ENCODE data around the gene HLF. TPM values are rescaled to one million over a fixed set of nuclear protein-coding genes. Genes with fewer than 3 reads are reported as not detected.

The HLF gene
- total and polyA plus RNA-seq, 10 of the 15 experiments (the other 5 are each of a cell fraction or from before 2014, with no cell fraction given): 0.01 to 0.33 (median 0.20) TPM; not detected in 3

GRCh38 chr17:55264278-55264644, 499 bp upstream of the HLF start:
- RAD21 ChIA-PET (ENCODE audit: unreplicated experiment): no interaction called here
- POLR2A ChIA-PET: interaction anchor here (0.8 kb wide), 1 partner anchor 93 kb away, joined by 4 read pairs; no protein-coding TSS in a partner anchor
- no peak overlapping the region for H3K27ac ChIP-seq (ENCODE audit: control insufficient read depth, insufficient read depth)
- peaks cover 11 to 19% of the 10 kb centered on the region in 2 experiments for H3K27me3 ChIP-seq (replicated peaks in 1 of 2; ENCODE audit: control insufficient read depth in 2 of 2, insufficient read depth in 2 of 2, low read length in 1 of 2)
- H3K4me3 ChIP-seq: no peak overlapping the region
- H3K4me1 ChIP-seq (ENCODE audit: control insufficient read depth, insufficient read depth, low read length): peaks cover 4% of the 10 kb centered on the region
- no peaks in the 10 kb centered on the region for H3K36me3 ChIP-seq (ENCODE audit: control insufficient read depth in 2 of 2, insufficient read depth in 2 of 2, low read length in 1 of 2)
- no peaks in the 10 kb centered on the region for H4K20me1 ChIP-seq (ENCODE audit: control insufficient read depth, insufficient read depth)
- no peak for TF ChIP-seq JUND (IDR thresholded peaks at IDR 0.05; ENCODE audit: low read depth, low read length)
- peak; percentile 43 for TF ChIP-seq SUZ12 (IDR thresholded peaks at IDR 0.05; ENCODE audit: unreplicated experiment)
- ATAC-seq (no peak), FAIRE-seq (no peak), DNase-seq (ENCODE audit: low read depth, low spot score) (no peak)
- no TSS peak for BruUV-seq (replicated peaks)
- H3K9ac ChIP-seq (ENCODE audit: control insufficient read depth, insufficient read depth, low read length): no peak overlapping the region
- H3K4me2 ChIP-seq (ENCODE audit: control insufficient read depth, insufficient read depth): peak overlapping the region; percentile 65
- no peaks in the 10 kb centered on the region for H3K9me3 ChIP-seq (replicated peaks; ENCODE audit: control insufficient read depth, insufficient read depth, low read length)
- H3K79me2 ChIP-seq (ENCODE audit: control insufficient read depth, insufficient read depth, low read length): no peaks in the 10 kb centered on the region
- WGBS (ENCODE audit: insufficient coverage, insufficient replicate concordance, low lambda C conversion rate, missing lambda C conversion rate): 32% methylated on average over 13 of the region's 13 CpGs
- CTCF ChIA-PET: no interaction called here
- intact Hi-C loops (cut with micrococcal nuclease; ENCODE audit: unreplicated experiment) (no loop called here), in situ Hi-C loops (cut with MboI) (no loop called here)
- SMC1A ChIA-PET (ENCODE audit: uncharacterized antibody, unreplicated experiment): no interaction called here
- peak overlapping the region; percentile 20 for H2AFZ ChIP-seq (ENCODE audit: control insufficient read depth, low read depth, low read length)

GRCh38 chr17:55265311-55266021, 706 bp downstream of the HLF start:
- no peaks in the 10 kb centered on the region for H3K9me3 ChIP-seq (replicated peaks; ENCODE audit: control insufficient read depth, insufficient read depth, low read length)
- no peaks in the 10 kb centered on the region for H3K36me3 ChIP-seq (ENCODE audit: control insufficient read depth in 2 of 2, insufficient read depth in 2 of 2, low read length in 1 of 2)
- intact Hi-C loops (cut with micrococcal nuclease; ENCODE audit: unreplicated experiment): no loop called here
- TF ChIP-seq KAT2A (conservative IDR thresholded peaks at IDR 0.05; ENCODE audit: control insufficient read depth, low read depth, low read length) (no peak), SUZ12 (IDR thresholded peaks at IDR 0.05; ENCODE audit: unreplicated experiment) (peak; percentile 78), YBX1 (IDR thresholded peaks at IDR 0.05) (no peak)
- RAD21 ChIA-PET (ENCODE audit: unreplicated experiment): no interaction called here
- peaks cover 4% of the 10 kb centered on the region for H3K4me1 ChIP-seq (ENCODE audit: control insufficient read depth, insufficient read depth, low read length)
- no peak overlapping the region for H3K4me3 ChIP-seq
- POLR2A ChIA-PET: no interaction called here
- CTCF ChIA-PET: no interaction called here
- H3K79me2 ChIP-seq (ENCODE audit: control insufficient read depth, insufficient read depth, low read length): no peaks in the 10 kb centered on the region
- H3K27me3 ChIP-seq (replicated peaks in 1 of 2; ENCODE audit: control insufficient read depth in 2 of 2, insufficient read depth in 2 of 2, low read length in 1 of 2): peaks cover 11 to 21% of the 10 kb centered on the region in 2 experiments
- H3K27ac ChIP-seq (ENCODE audit: control insufficient read depth, insufficient read depth): no peak overlapping the region
- in situ Hi-C loops (cut with MboI): no loop called here
- ATAC-seq: no peak
- no peak for FAIRE-seq
- BruUV-seq (replicated peaks): no TSS peak
- peak overlapping the region; percentile 65; the same call in 1 of the 2 replicates for H3K4me2 ChIP-seq (ENCODE audit: control insufficient read depth, insufficient read depth)
- DNase-seq (ENCODE audit: low read depth, low spot score): no peak
- 20% methylated on average over 49 of the region's 52 CpGs for WGBS (ENCODE audit: insufficient coverage, insufficient replicate concordance, low lambda C conversion rate, missing lambda C conversion rate)
- H3K9ac ChIP-seq (ENCODE audit: control insufficient read depth, insufficient read depth, low read length): no peak overlapping the region
- SMC1A ChIA-PET (ENCODE audit: uncharacterized antibody, unreplicated experiment): no interaction called here
- H4K20me1 ChIP-seq (ENCODE audit: control insufficient read depth, insufficient read depth): no peaks in the 10 kb centered on the region
- no peak overlapping the region for H2AFZ ChIP-seq (ENCODE audit: control insufficient read depth, low read depth, low read length)

All from GM12878 (cell line).